H9 (cell line): ENCODE results near the gene BARX1. TPM values are rescaled to one million over a fixed set of nuclear protein-coding genes. Genes with fewer than 3 reads are reported as not detected.

Experiments used
- DNase-seq: peaks from one replicate; pipeline ENCODE4 v3.0.0-alpha.2; 2017
- H2AFZ ChIP-seq: one replicate; pipeline ENCODE4 v1.6.1; 2013; ENCODE audit warnings: mild to moderate bottlenecking, low read length, control low read depth, moderate library complexity
- H2AK5ac ChIP-seq: 2 replicates; pipeline ENCODE4 v1.6.1; 2013; ENCODE audit warnings: low read length, control low read depth, mixed read lengths; ENCODE audit not compliant: insufficient read length
- H2BK120ac ChIP-seq: one replicate; pipeline ENCODE4 v1.6.1; 2013; ENCODE audit warnings: low read depth, mild to moderate bottlenecking, low read length, control low read depth, inconsistent platforms; ENCODE audit not compliant: poor library complexity, severe bottlenecking
- H2BK12ac ChIP-seq: 2 replicates; pipeline ENCODE4 v1.6.1; 2013; ENCODE audit warnings: low read length, control low read depth, mixed read lengths, low read depth; ENCODE audit not compliant: insufficient read length
- H2BK15ac ChIP-seq: 2 replicates; pipeline ENCODE4 v1.6.1; 2013; ENCODE audit warnings: low read depth, low read length, control low read depth
- H2BK20ac ChIP-seq: one replicate; pipeline ENCODE4 v1.6.1; 2013; ENCODE audit warnings: low read depth, mild to moderate bottlenecking, low read length, control low read depth, inconsistent platforms; ENCODE audit not compliant: poor library complexity, severe bottlenecking
- H2BK5ac ChIP-seq: 2 replicates; pipeline ENCODE4 v1.6.1; 2013; ENCODE audit warnings: low read length, control low read depth, mixed read lengths; ENCODE audit not compliant: insufficient read length
- H3K14ac ChIP-seq: 2 replicates; pipeline ENCODE4 v1.6.1; 2013; ENCODE audit warnings: low read length, control low read depth; ENCODE audit not compliant: insufficient read depth
- H3K18ac ChIP-seq: 2 replicates; pipeline ENCODE4 v1.6.1; 2013; ENCODE audit warnings: low read depth, mild to moderate bottlenecking, mixed read lengths, low read length, control low read depth; ENCODE audit not compliant: insufficient read length
- H3K23ac ChIP-seq: 2 replicates; pipeline ENCODE4 v1.6.1; 2013; ENCODE audit warnings: low read length, control low read depth, mixed read lengths, low read depth; ENCODE audit not compliant: insufficient read length
- H3K23me2 ChIP-seq: 2 replicates; pipeline ENCODE4 v1.6.1; 2013; ENCODE audit warnings: low read depth, mild to moderate bottlenecking, mixed read lengths, low read length, control low read depth; ENCODE audit not compliant: insufficient read length, poor library complexity, severe bottlenecking
- H3K27ac ChIP-seq: 2 replicates; pipeline ENCODE4 v1.5.1; 2013; ENCODE audit warnings: low read length, control low read depth, mixed read lengths, low read depth; ENCODE audit not compliant: insufficient read length
- H3K27me3 ChIP-seq: 2 replicates; pipeline ENCODE4 v1.6.1; 2013; ENCODE audit warnings: low read length, control low read depth, inconsistent platforms; ENCODE audit not compliant: insufficient read depth
- H3K4ac ChIP-seq: 2 replicates; pipeline ENCODE4 v1.6.1; 2013; ENCODE audit warnings: low read depth, mild to moderate bottlenecking, control low read depth, inconsistent platforms, low read length, moderate library complexity
- H3K4me1 ChIP-seq: 2 replicates; pipeline ENCODE4 v1.6.1; 2013; ENCODE audit warnings: low read length, control low read depth, inconsistent platforms; ENCODE audit not compliant: insufficient read depth
- H3K4me2 ChIP-seq: 2 replicates; pipeline ENCODE4 v1.6.1; 2013; ENCODE audit warnings: low read length, control low read depth, mixed read lengths; ENCODE audit not compliant: insufficient read length, insufficient read depth
- H3K56ac ChIP-seq: 2 replicates; pipeline ENCODE4 v1.6.1; 2013; ENCODE audit warnings: low read depth, mild to moderate bottlenecking, mixed read lengths, low read length, control low read depth; ENCODE audit not compliant: insufficient read length
- H3K79me1 ChIP-seq: 2 replicates; pipeline ENCODE4 v1.6.1; 2013; ENCODE audit warnings: low read depth, mild to moderate bottlenecking, moderate library complexity, low read length, control low read depth, inconsistent platforms; ENCODE audit not compliant: insufficient read depth, poor library complexity, severe bottlenecking
- H3K79me2 ChIP-seq: 2 replicates; pipeline ENCODE4 v1.6.1; 2013; ENCODE audit warnings: low read length, control low read depth, inconsistent platforms; ENCODE audit not compliant: insufficient read depth
- H3K9ac ChIP-seq: 2 replicates; pipeline ENCODE4 v1.6.1; 2013; ENCODE audit warnings: low read length, control low read depth, mixed read lengths; ENCODE audit not compliant: insufficient read length; ENCODE audit errors: extremely low read depth
- H3K9me3 ChIP-seq: one replicate; pipeline ENCODE4 v1.6.1; 2013; ENCODE audit warnings: low read depth, low read length, inconsistent platforms; ENCODE audit not compliant: control insufficient read depth
- H3T11ph ChIP-seq: one replicate; pipeline ENCODE4 v1.6.1; 2013; ENCODE audit warnings: mild to moderate bottlenecking, low read length, control low read depth, inconsistent platforms
- H4K20me1 ChIP-seq: one replicate; pipeline ENCODE4 v1.6.1; 2013; ENCODE audit not compliant: control insufficient read depth, insufficient read length, insufficient read depth
- H4K5ac ChIP-seq: 2 replicates; pipeline ENCODE4 v1.6.1; 2013; ENCODE audit warnings: low read depth, mild to moderate bottlenecking, mixed read lengths, low read length, control low read depth; ENCODE audit not compliant: insufficient read length
- H4K8ac ChIP-seq: replicated peaks from 2 replicates; pipeline ENCODE4 v1.6.1; 2013; ENCODE audit warnings: low read length, control low read depth, mixed read lengths, low read depth; ENCODE audit not compliant: insufficient read length
- H4K91ac ChIP-seq: 2 replicates; pipeline ENCODE4 v1.6.1; 2013; ENCODE audit warnings: low read depth, mild to moderate bottlenecking, moderate library complexity, mixed read lengths, low read length, control low read depth; ENCODE audit not compliant: insufficient read length
- H3K27ac Mint-ChIP-seq, 3 experiments: 2 replicates in 2 of 3; 3 replicates in 1 of 3; pipeline ENCODE4 v1.8.0; 2020 to 2021; ENCODE audit warnings: mixed read lengths in 3 of 3, mild to moderate bottlenecking in 1 of 3, moderate library complexity in 1 of 3
- H3K27me3 Mint-ChIP-seq: 2 replicates; pipeline ENCODE4 v1.8.0; 2021; ENCODE audit warnings: low read depth, mild to moderate bottlenecking, moderate library complexity, mixed read lengths
- H3K36me3 Mint-ChIP-seq, 3 experiments: 2 replicates in 2 of 3; 3 replicates in 1 of 3; pipeline ENCODE4 v1.8.0; 2020 to 2021; ENCODE audit warnings: low read depth in 3 of 3, mixed read lengths in 3 of 3; ENCODE audit not compliant: insufficient read depth in 1 of 3
- H3K4me1 Mint-ChIP-seq, 2 experiments: 2 replicates each; pipeline ENCODE4 v1.8.0; 2020; ENCODE audit warnings: mixed read lengths in 2 of 2
- H3K4me3 Mint-ChIP-seq, 2 experiments: 2 replicates in 1 of 2; 3 replicates in 1 of 2; pipeline ENCODE4 v1.8.0; 2020 to 2021; ENCODE audit warnings: mild to moderate bottlenecking in 2 of 2, mixed read lengths in 2 of 2, moderate library complexity in 1 of 2
- H3K9me3 Mint-ChIP-seq, 2 experiments: 2 replicates in 1 of 2; 3 replicates in 1 of 2; pipeline ENCODE4 v1.8.0; 2020; ENCODE audit warnings: mild to moderate bottlenecking in 2 of 2, mixed read lengths in 2 of 2, moderate library complexity in 1 of 2
- WGBS: extraction: QIAGEN DNeasy Blood & Tissue Kit; methylation state at CpG from one replicate; pipeline ENCODE4 v1.1.7; 2013; ENCODE audit warnings: missing lambda C conversion rate, low lambda C conversion rate, mixed read lengths; ENCODE audit not compliant: insufficient read length; ENCODE audit errors: extremely low coverage; 5-methylcytosine and 5-hydroxymethylcytosine counted together
- total RNA-seq: library from RNA; stranded (reverse); gene quantifications from 2 replicates; pipeline ENCODE4 v1.2.1, GENCODE V29; 2021
- TF ChIP-seq, protein P1 (sequence below): fragments of 200-600 bp; sonication (generic); conservative IDR thresholded peaks from 3 replicates; pipeline ENCODE4 v1.8.0; 2021; ENCODE audit warnings: antibody characterized with exemption, mild to moderate bottlenecking

BARX1 gene
- total RNA-seq, 1 experiment from 2014 or later, result 1.2 TPM

DNA sequence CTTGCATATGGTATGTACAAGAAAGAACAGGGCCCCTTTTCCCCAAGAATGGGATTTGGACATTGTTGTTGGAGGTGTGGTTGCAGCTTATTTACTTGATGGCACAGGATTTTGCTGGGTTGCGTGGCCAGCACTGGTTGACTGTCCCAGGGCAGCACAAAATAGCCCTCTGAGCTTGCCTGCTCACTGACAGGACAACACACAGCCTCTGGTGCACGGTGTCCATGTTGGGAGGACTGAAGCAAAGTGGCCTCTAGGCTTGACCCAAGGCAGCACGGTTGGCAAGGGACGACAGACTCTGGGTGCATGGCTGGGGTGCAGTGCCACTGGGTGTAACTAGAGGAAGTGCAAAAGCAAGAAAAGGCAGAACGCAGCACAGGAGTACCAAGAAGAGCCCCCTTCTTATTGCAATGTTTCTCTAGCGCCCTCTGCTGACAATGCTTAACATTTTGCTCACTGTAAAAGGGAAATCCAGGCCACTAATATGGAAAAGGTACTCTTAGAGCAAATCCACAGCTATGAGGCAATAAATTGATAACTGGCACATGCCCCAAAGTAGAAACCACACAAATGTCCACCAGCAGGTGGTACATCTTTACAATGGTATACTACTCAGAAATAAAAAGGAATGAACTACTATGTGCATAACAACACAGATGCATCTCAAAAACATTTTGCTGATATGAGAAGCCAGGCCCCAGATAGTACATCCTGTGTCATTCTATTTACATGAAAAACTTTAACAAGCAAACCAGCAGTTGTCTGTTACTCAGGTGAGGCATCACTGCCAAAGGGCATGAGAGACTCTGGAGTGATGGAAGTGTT, 47.4 kb upstream of the BARX1 start:
- Histone ChIP-seq H3K27me3 (no peaks in the 10 kb centered on the region), H4K20me1 (no peaks in the 10 kb centered on the region), H3K56ac (no peak overlapping the region), H2BK120ac (no peak overlapping the region), H2BK15ac (no peak overlapping the region), H3K14ac (no peak overlapping the region), H4K91ac (no peak overlapping the region), H2BK12ac (no peak overlapping the region), H2BK5ac (no peak overlapping the region), H3K23ac (no peak overlapping the region), H4K5ac (no peak overlapping the region), H3K79me2 (no peaks in the 10 kb centered on the region), H3K9me3 (no peaks in the 10 kb centered on the region), H3K23me2 (no peaks in the 10 kb centered on the region), H3K4ac (no peak overlapping the region), H3K18ac (no peak overlapping the region), H2AK5ac (no peak overlapping the region), H4K8ac (no peak overlapping the region), H3T11ph (no peak overlapping the region), H3K79me1 (no peaks in the 10 kb centered on the region), H3K27ac (no peak overlapping the region), H3K4me2 (no peak overlapping the region), H3K9ac (no peak overlapping the region), H2BK20ac (no peak overlapping the region), H2AFZ (no peak overlapping the region), H3K4me1 (no peaks in the 10 kb centered on the region)
- no peaks in the 10 kb centered on the region for H3K36me3 Mint-ChIP-seq
- peaks cover 4% of the 10 kb centered on the region for H3K27me3 Mint-ChIP-seq
- H3K9me3 Mint-ChIP-seq, result peaks cover 0 to under 1% of the 10 kb centered on the region in 2 experiments; a peak in 2 of 5 replicates
- no peak overlapping the region for H3K27ac Mint-ChIP-seq
- no CpG with 5 or more reads among the region's 6 CpGs for WGBS
- peaks cover 0 to 2% of the 10 kb centered on the region in 2 experiments; a peak in 1 of 4 replicates for H3K4me1 Mint-ChIP-seq
- H3K4me3 Mint-ChIP-seq, result no peak overlapping the region
- DNase-seq, result peak; percentile 69
- TF ChIP-seq, protein P1, sequence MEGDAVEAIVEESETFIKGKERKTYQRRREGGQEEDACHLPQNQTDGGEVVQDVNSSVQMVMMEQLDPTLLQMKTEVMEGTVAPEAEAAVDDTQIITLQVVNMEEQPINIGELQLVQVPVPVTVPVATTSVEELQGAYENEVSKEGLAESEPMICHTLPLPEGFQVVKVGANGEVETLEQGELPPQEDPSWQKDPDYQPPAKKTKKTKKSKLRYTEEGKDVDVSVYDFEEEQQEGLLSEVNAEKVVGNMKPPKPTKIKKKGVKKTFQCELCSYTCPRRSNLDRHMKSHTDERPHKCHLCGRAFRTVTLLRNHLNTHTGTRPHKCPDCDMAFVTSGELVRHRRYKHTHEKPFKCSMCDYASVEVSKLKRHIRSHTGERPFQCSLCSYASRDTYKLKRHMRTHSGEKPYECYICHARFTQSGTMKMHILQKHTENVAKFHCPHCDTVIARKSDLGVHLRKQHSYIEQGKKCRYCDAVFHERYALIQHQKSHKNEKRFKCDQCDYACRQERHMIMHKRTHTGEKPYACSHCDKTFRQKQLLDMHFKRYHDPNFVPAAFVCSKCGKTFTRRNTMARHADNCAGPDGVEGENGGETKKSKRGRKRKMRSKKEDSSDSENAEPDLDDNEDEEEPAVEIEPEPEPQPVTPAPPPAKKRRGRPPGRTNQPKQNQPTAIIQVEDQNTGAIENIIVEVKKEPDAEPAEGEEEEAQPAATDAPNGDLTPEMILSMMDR, result peak; percentile 87
